Heart right ventricle (tissue), 16 donors: ENCODE measurements around the gene U2AF2. TPM values are rescaled to one million over a fixed set of nuclear protein-coding genes. Genes with fewer than 3 reads are reported as not detected.
A peak's percentile ranks its signal among the peaks of the same experiment; 100 is the strongest.

Source experiments
- ATAC-seq, 8 donors: fragments of 200-7000 bp; cut with Tn5 transposase; one replicate each; pipeline ENCODE4 v1.9.1; 2020; ENCODE audit warnings: mild to moderate bottlenecking in 8 of 8, moderate library complexity in 8 of 8, moderate number of reproducible peaks in 1 of 8
- DNase-seq, 2 donors: peaks; one replicate each; pipeline ENCODE4 v3.0.0-alpha.2; 2020
- H3K27ac ChIP-seq, 10 donors: fragments of 200-600 bp; sonication (generic) in 2 of 10; one replicate each; pipeline versions ENCODE4 v1.5.0 to v1.8.0; 2020 to 2022; ENCODE audit warnings: mild to moderate bottlenecking in 3 of 10
- H3K27me3 ChIP-seq, 7 donors: fragments of 200-600 bp; one replicate each; pipeline ENCODE4 v1.8.0; 2021 to 2022; ENCODE audit warnings: mild to moderate bottlenecking in 2 of 7
- H3K36me3 ChIP-seq, 9 donors: fragments of 200-600 bp; sonication (generic) in 1 of 9; one replicate each; pipeline versions ENCODE4 v1.5.0 to v1.8.0; 2020 to 2022; ENCODE audit warnings: mild to moderate bottlenecking in 2 of 9
- H3K4me1 ChIP-seq, 9 donors: fragments of 200-600 bp; sonication (generic) in 1 of 9; one replicate each; pipeline versions ENCODE4 v1.5.0 to v1.8.0; 2020 to 2022; ENCODE audit warnings: mild to moderate bottlenecking in 4 of 9
- H3K4me3 ChIP-seq, 10 donors: fragments of 200-600 bp; sonication (generic) in 2 of 10; one replicate each; pipeline versions ENCODE4 v1.5.0 to v1.8.0; 2020 to 2022; ENCODE audit warnings: mild to moderate bottlenecking in 7 of 10, moderate library complexity in 2 of 10
- H3K9me3 ChIP-seq, 11 donors: fragments of 200-600 bp in 10 of 11; sonication (generic) in 2 of 11; one replicate each; pipeline versions ENCODE4 v1.5.0 to v1.8.0; 2013 to 2022; ENCODE audit warnings: mild to moderate bottlenecking in 2 of 11, control low read depth in 1 of 11, moderate library complexity in 1 of 11
- CTCF ChIP-seq, 9 donors: fragments of 200-600 bp; sonication (generic) in 2 of 9; IDR thresholded peaks; one replicate each; pipeline versions ENCODE4 v1.5.0 to v1.8.0; 2021 to 2022; ENCODE audit warnings: antibody characterized with exemption in 9 of 9, mild to moderate bottlenecking in 5 of 9, moderate library complexity in 1 of 9
- WGBS, 2 donors: extraction: QIAGEN DNeasy Blood & Tissue Kit; methylation state at CpG; one replicate each; pipeline ENCODE4 v1.1.7; 2013; ENCODE audit warnings: inconsistent platforms in 1 of 2; 5-methylcytosine and 5-hydroxymethylcytosine counted together
- intact Hi-C, 10 donors: fragments of 100-400 bp; cut with DNase I; formaldehyde crosslinking; loops; one replicate each; pipeline versions ENCODE4 v1.11.1 to v1.14.2; 2022
- polyA plus RNA-seq, 2 donors: library from polyadenylated mRNA; stranded (reverse); fragments of 200-250 nt; gene quantifications; one replicate each; pipeline ENCODE4 v1.2.3, GENCODE V29; 2013
- total RNA-seq, 10 donors: library from RNA; stranded (reverse); fragmentation: NEBNext Ultra II Directional in 3 of 10; extraction: Animal tissue kit (Norgen Biotek cat#: 25700) in 3 of 10; gene quantifications; one replicate each; pipeline versions ENCODE4 v1.2.1 to v1.2.4, GENCODE V29; 2021 to 2023
- donor health status: Arrhythmogenic right ventricular cardiomyopathy.
- donor health status: ischemic (EF 13 %, LVEDD 7.1; RV severe dilation, severe dysfunction).
- donor health status: healthy with polysubstance abuse.
- donor health status: DM: no; HTN: yes; CAD: no.
- donor health status: DM: no; HTN: no; CAD: no.
- donor health status: ischemic (EF 25% LVEDD 6.9; RV normal size, moderate dysfunction).
- donor health status: ischemic (EF 25% LVEDD 5.7; RV mildly dilated, moderate dysfunction).
- donor health status: healthy.
- donor health status: DM: yes; HTN: yes; CAD: no.
- donor health status: Ischemic cardiomyopathy.
- donor health status: ischemic (EF 35%, LVEDD 5.7; RV mildly dilated, moderate dysfunction).
- donor health status: nonischemic (EF 11% LVEDD 7.7; RV severe dilation, severe dysfunction).
- donor health status: DM: yes; HTN: yes; CAD: no.
- donor health status: PGD.
- donor health status: ischemic (EF 29% LVEDD 5.4; RV normal size, mild dysfunction).
- donor health status: nonischemic (EF 23%, LVEDD 6.1; RV moderate dilation, normal function).

The U2AF2 gene
- total and polyA plus RNA-seq, 12 donors, result 64.1 to 100 (median 74.4) TPM

- intact Hi-C loops, result no loop called here
- Histone ChIP-seq H3K4me1 (peaks cover 13 to 63% (median 51%) of the 10 kb centered on the region in 9 donors), H3K27ac (peak overlapping the region in 1 of 10 donors; percentile 3), H3K4me3 (no peak overlapping the region), H3K27me3 (no peaks in the 10 kb centered on the region), H3K36me3 (peaks cover 0 to 86% (median 40%) of the 10 kb centered on the region in 9 donors), H3K9me3 (no peaks in the 10 kb centered on the region)
- WGBS, 2 donors, result 87 to 92% methylated on average over 20 of the region's 20 CpGs
- DNase-seq (no peak), ATAC-seq (no peak)
- no peak for TF ChIP-seq CTCF (IDR thresholded peaks at IDR 0.05)
Measured at GRCh38 chr19:55680339-55681130, 25.7 kb downstream of the U2AF2 start.

GRCh38 chr19:55681131-55682092 lies 26.6 kb downstream of the U2AF2 start:
- no peak for TF ChIP-seq CTCF (IDR thresholded peaks at IDR 0.05)
- 85 to 87% methylated on average over 9 of the region's 9 CpGs for WGBS, 2 donors
- ATAC-seq (no peak), DNase-seq (no peak)
- intact Hi-C loops, result no loop called here
- Histone ChIP-seq H3K4me1 (peaks cover 13 to 63% (median 42%) of the 10 kb centered on the region in 9 donors), H3K36me3 (peaks cover 0 to 95% (median 48%) of the 10 kb centered on the region in 9 donors), H3K4me3 (no peak overlapping the region), H3K9me3 (no peaks in the 10 kb centered on the region), H3K27me3 (no peaks in the 10 kb centered on the region), H3K27ac (peak overlapping the region in 1 of 10 donors; percentile 3)

GRCh38 chr19:55683449-55684261 lies 28.8 kb downstream of the U2AF2 start:
- H3K4me3 ChIP-seq, result no peak overlapping the region
- intact Hi-C loops, result no loop called here
- ATAC-seq (no peak), DNase-seq (no peak)
- no peak for TF ChIP-seq CTCF (IDR thresholded peaks at IDR 0.05)
- no peaks in the 10 kb centered on the region for H3K9me3 ChIP-seq
- 90 to 91% methylated on average over 22 of the region's 22 CpGs for WGBS, 2 donors
- H3K27me3 ChIP-seq, result no peaks in the 10 kb centered on the region
- peaks cover 0 to 50% (median 22%) of the 10 kb centered on the region in 9 donors for H3K4me1 ChIP-seq
- no peak overlapping the region for H3K27ac ChIP-seq
- peaks cover 0 to 99% (median 45%) of the 10 kb centered on the region in 9 donors for H3K36me3 ChIP-seq
